ENCODE data around the gene ARF1. TPM values are rescaled to one million over a fixed set of nuclear protein-coding genes. Genes with fewer than 3 reads are reported as not detected.
A peak's percentile ranks its signal among the peaks of the same experiment; 100 is the strongest.

ARF1 gene
- total RNA-seq, 2 donors from 2014 or later: 478 to 512 TPM

GRCh38 chr1:228139406-228139930 lies 57.0 kb downstream of the ARF1 start:
- intact Hi-C loops (cut with DNase I): no loop called here
- TF ChIP-seq POLR2AphosphoS5 (IDR thresholded peaks at IDR 0.05) (no peak), POLR2A (IDR thresholded peaks at IDR 0.05) (no peak)
- DNase-seq (ENCODE audit: low spot score): no peak
- Histone ChIP-seq H3K36me3 (no peaks in the 10 kb centered on the region), H3K27ac (peak overlapping the region; percentile 95), H3K27me3 (replicated peaks; ENCODE audit: insufficient read depth) (no peaks in the 10 kb centered on the region), H3K9me3 (no peaks in the 10 kb centered on the region), H3K4me1 (replicated peaks) (peaks cover 9% of the 10 kb centered on the region), H3K4me3 (peak overlapping the region; percentile 95 to 98)
- 21% methylated on average over 30 of the region's 30 CpGs for WGBS

- peak within 1 kb of the TSS; percentile 95 for H3K27ac ChIP-seq
- peak; percentile 98 for TF ChIP-seq POLR2A (IDR thresholded peaks at IDR 0.05)
- peak; percentile 17 to 81 (median 42) for TF ChIP-seq CTCF (IDR thresholded peaks at IDR 0.05)
- peak; percentile 97 for TF ChIP-seq POLR2AphosphoS5 (IDR thresholded peaks at IDR 0.05)
- peak; percentile 100 for DNase-seq (ENCODE audit: low spot score)
- no peaks in the 10 kb centered on the region for H3K36me3 ChIP-seq
- intact Hi-C loops (cut with DNase I): loop anchor here (10.0 kb wide), 1 partner anchor 135 kb away; no protein-coding TSS in a partner anchor
- peak within 1 kb of the TSS; percentile 95 to 98 for H3K4me3 ChIP-seq
- H3K4me1 ChIP-seq (replicated peaks): peaks cover 9% of the 10 kb centered on the region
- WGBS: 0% methylated on average over 41 of the region's 95 CpGs
- no peaks in the 10 kb centered on the region for H3K9me3 ChIP-seq
- H3K27me3 ChIP-seq (replicated peaks; ENCODE audit: insufficient read depth): no peaks in the 10 kb centered on the region
These were observed 57.6 kb downstream of the ARF1 start, which contains the start of gene GUK1 for GRCh38 chr1:228139931-228140723. Gene GUK1, plus strand, starts transcription at chr1:228140279. Its CDS starts 24 bp downstream, at chr1:228140303.

- 4% methylated on average over 25 of the region's 25 CpGs for WGBS
- H3K4me1 ChIP-seq (replicated peaks): peaks cover 9% of the 10 kb centered on the region
These were observed 58.3 kb downstream of the ARF1 start for GRCh38 chr1:228140724-228141225.

GRCh38 chr1:228141226-228142044 lies 58.9 kb downstream of the ARF1 start:
- peak overlapping the region; percentile 95 for H3K27ac ChIP-seq
- intact Hi-C loops (cut with DNase I): loop anchor here (10.0 kb wide), 1 partner anchor 133 kb away; no protein-coding TSS in a partner anchor
- H3K4me1 ChIP-seq (replicated peaks): peaks cover 9% of the 10 kb centered on the region
- no peaks in the 10 kb centered on the region for H3K9me3 ChIP-seq
- H3K27me3 ChIP-seq (replicated peaks; ENCODE audit: insufficient read depth): no peaks in the 10 kb centered on the region
- H3K36me3 ChIP-seq: no peaks in the 10 kb centered on the region
- H3K4me3 ChIP-seq: peak overlapping the region; percentile 95 to 98
- 40% methylated on average over 23 of the region's 27 CpGs for whole genome bisulfite sequencing
- TF ChIP-seq CTCF (IDR thresholded peaks at IDR 0.05) (no peak), POLR2AphosphoS5 (IDR thresholded peaks at IDR 0.05) (no peak), POLR2A (IDR thresholded peaks at IDR 0.05) (no peak)
- no peak for DNase-seq (ENCODE audit: low spot score)

More at GRCh38 chr1:228140724-228141225, 58.3 kb downstream of the ARF1 start:
- Histone ChIP-seq H3K4me3 (peak overlapping the region; percentile 95 to 98), H3K9me3 (no peaks in the 10 kb centered on the region), H3K27me3 (replicated peaks; ENCODE audit: insufficient read depth) (no peaks in the 10 kb centered on the region), H3K27ac (peak overlapping the region; percentile 95), H3K36me3 (no peaks in the 10 kb centered on the region)
- intact Hi-C loops (cut with DNase I): loop anchor here (10.0 kb wide), 1 partner anchor 134 kb away; no protein-coding TSS in a partner anchor
- TF ChIP-seq POLR2A (IDR thresholded peaks at IDR 0.05): no peak
- TF ChIP-seq POLR2AphosphoS5 (IDR thresholded peaks at IDR 0.05): no peak
- no peak for TF ChIP-seq CTCF (IDR thresholded peaks at IDR 0.05)
- no peak for DNase-seq (ENCODE audit: low spot score)
